CD4-positive, CD25-positive, alpha-beta regulatory T cell (primary cell): ENCODE results near the gene EHD4. TPM values are rescaled to one million over a fixed set of nuclear protein-coding genes. Genes with fewer than 3 reads are reported as not detected.

Experiments
- ATAC-seq, 2 donors: fragments of 150-1000 bp; cut with Tn5 transposase; one replicate each; pipeline ENCODE4 v1.10.0; 2021; ENCODE audit warnings: low read depth in 2 of 2, moderate number of reproducible peaks in 2 of 2, moderate library complexity in 1 of 2
- DNase-seq, 3 donors: peaks; one replicate each; pipeline versions ENCODE4 v3.0.0 to v3.0.0-alpha.2; 2012 to 2022; ENCODE audit warnings: mixed read lengths in 1 of 3
- H3K27ac ChIP-seq: one replicate; pipeline ENCODE4 v1.7.0; 2013; ENCODE audit warnings: mild to moderate bottlenecking, low read length; ENCODE audit not compliant: insufficient read depth, poor library complexity, severe bottlenecking
- H3K27me3 ChIP-seq: one replicate; pipeline ENCODE4 v1.7.0; 2013; ENCODE audit warnings: low read length; ENCODE audit not compliant: control insufficient read depth, insufficient read depth
- H3K36me3 ChIP-seq: one replicate; pipeline ENCODE4 v1.7.0; 2013; ENCODE audit warnings: mild to moderate bottlenecking, low read length, moderate library complexity; ENCODE audit not compliant: control insufficient read depth, insufficient read depth
- H3K4me1 ChIP-seq: 2 replicates; pipeline ENCODE4 v1.7.0; 2013; ENCODE audit warnings: mild to moderate bottlenecking, low read length; ENCODE audit not compliant: insufficient read depth, control insufficient read depth, poor library complexity, severe bottlenecking
- H3K4me3 ChIP-seq: one replicate; pipeline ENCODE4 v1.7.0; 2013; ENCODE audit warnings: low read depth, mild to moderate bottlenecking, low read length, moderate library complexity
- H3K9me3 ChIP-seq, 2 experiments: 1 replicate in 1 of 2; 2 replicates in 1 of 2; pipeline ENCODE4 v1.7.0; 2013; ENCODE audit warnings: low read length in 2 of 2, mild to moderate bottlenecking in 1 of 2, moderate library complexity in 1 of 2; ENCODE audit not compliant: control insufficient read depth in 2 of 2
- H3K27ac Mint-ChIP-seq, 3 donors: one replicate each; pipeline ENCODE4 v1.8.0; 2020 to 2022; ENCODE audit warnings: mild to moderate bottlenecking in 3 of 3, mixed read lengths in 3 of 3, moderate library complexity in 2 of 3
- H3K27me3 Mint-ChIP-seq: one replicate; pipeline ENCODE4 v1.8.0; 2022; ENCODE audit warnings: mild to moderate bottlenecking, mixed read lengths
- H3K36me3 Mint-ChIP-seq: one replicate; pipeline ENCODE4 v1.8.0; 2020; ENCODE audit warnings: mixed read lengths
- H3K4me1 Mint-ChIP-seq, 4 donors: one replicate each; pipeline ENCODE4 v1.8.0; 2020 to 2022; ENCODE audit warnings: mixed read lengths in 4 of 4, mild to moderate bottlenecking in 1 of 4
- H3K4me3 Mint-ChIP-seq, 4 donors: one replicate each; pipeline ENCODE4 v1.8.0; 2020 to 2022; ENCODE audit warnings: mild to moderate bottlenecking in 4 of 4, mixed read lengths in 4 of 4, moderate library complexity in 3 of 4
- H3K9me3 Mint-ChIP-seq, 7 donors: one replicate each; pipeline ENCODE4 v1.8.0; 2020 to 2022; ENCODE audit warnings: mixed read lengths in 7 of 7, mild to moderate bottlenecking in 3 of 7, moderate library complexity in 2 of 7
- polyA plus RNA-seq, 4 donors: library from polyadenylated mRNA; unstranded; fragments of 300-500 nt; fragmentation: Illumina TruSeq; gene quantifications; one replicate each; pipeline ENCODE4 v1.2.3, GENCODE V29; 2021
- total RNA-seq: library from RNA; stranded (reverse); gene quantifications from one replicate; pipeline ENCODE4 v1.2.3, GENCODE V29; 2022

The EHD4 gene
- total and polyA plus RNA-seq, 5 donors from 2014 or later, result 9.3 to 57.8 (median 13.8) TPM

DNA sequence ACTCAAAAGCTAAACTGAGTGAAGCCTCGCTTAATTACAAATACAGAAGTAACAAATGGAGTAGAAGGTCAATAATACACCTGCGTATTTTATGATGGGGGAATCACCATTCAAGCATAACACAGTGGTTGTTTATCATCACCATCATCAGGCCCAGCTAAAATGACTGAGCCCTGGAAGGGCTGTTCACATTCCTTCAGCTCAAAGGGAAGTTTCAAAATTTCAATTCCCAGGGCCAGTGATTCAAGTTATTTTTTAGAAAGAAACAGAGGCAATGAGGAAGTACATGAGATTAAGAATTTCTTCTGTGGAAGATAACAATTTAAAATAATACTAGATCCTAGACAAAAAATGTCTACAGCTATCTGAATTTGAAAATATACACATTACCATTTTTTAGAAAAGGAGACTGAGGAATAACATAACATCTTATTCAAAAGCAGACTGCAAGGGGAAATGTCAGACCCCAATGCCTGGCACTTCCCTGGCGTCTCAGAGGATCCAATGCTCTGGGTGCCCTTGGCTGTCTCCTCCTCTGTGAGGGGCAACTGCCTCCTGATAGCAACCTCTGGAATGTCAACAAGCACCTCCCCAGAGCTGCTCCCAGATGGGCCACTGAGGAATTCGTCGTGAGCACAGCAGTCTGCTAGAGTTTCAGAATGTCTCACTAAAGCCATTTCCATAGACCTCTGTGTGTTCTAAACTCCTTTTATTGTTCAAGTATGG lies 22.8 kb downstream of the EHD4 start:
- DNase-seq, result no peak
- peaks cover 0 to 10% (median 5%) of the 10 kb centered on the region in 4 donors for H3K4me1 Mint-ChIP-seq
- ATAC-seq, result no peak
- Histone ChIP-seq H3K4me1 (no peaks in the 10 kb centered on the region), H3K27me3 (no peaks in the 10 kb centered on the region), H3K27ac (no peak overlapping the region), H3K9me3 (no peaks in the 10 kb centered on the region), H3K36me3 (peaks cover 32% of the 10 kb centered on the region), H3K4me3 (no peak overlapping the region)
- H3K36me3 Mint-ChIP-seq, result peaks cover 10% of the 10 kb centered on the region
- H3K27ac Mint-ChIP-seq, result no peak overlapping the region
- H3K27me3 Mint-ChIP-seq, result no peaks in the 10 kb centered on the region
- H3K9me3 Mint-ChIP-seq, result no peaks in the 10 kb centered on the region
- no peak overlapping the region for H3K4me3 Mint-ChIP-seq

DNA sequence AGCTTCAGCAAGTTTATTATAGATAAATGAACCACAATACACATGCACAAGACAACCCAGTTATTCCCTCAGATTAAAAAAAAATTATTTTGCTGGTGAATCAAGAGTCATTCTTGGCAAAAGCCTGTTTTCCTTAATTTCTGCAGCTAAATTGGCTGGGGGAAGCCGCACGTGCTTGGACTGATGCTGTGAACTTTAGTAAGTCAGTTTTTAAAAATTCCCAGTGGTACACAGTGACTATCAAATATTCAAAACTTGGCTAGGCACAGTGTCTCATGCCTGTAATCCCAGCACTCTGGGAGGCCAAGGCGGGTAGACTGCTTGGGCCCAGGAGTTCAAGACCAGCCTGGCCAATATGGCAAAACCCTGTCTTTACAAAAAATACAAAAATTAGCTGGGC lies 23.9 kb downstream of the EHD4 start:
- no peaks in the 10 kb centered on the region for H3K27me3 ChIP-seq
- no peaks in the 10 kb centered on the region for H3K4me1 ChIP-seq
- Mint-ChIP-seq H3K27ac (no peak overlapping the region), H3K4me1 (peaks cover 0 to 10% (median 5%) of the 10 kb centered on the region in 4 donors), H3K9me3 (no peaks in the 10 kb centered on the region), H3K27me3 (no peaks in the 10 kb centered on the region), H3K4me3 (no peak overlapping the region), H3K36me3 (peaks cover 10% of the 10 kb centered on the region)
- H3K4me3 ChIP-seq, result no peak overlapping the region
- DNase-seq (no peak), ATAC-seq (no peak)
- H3K36me3 ChIP-seq, result peaks cover 28% of the 10 kb centered on the region
- H3K27ac ChIP-seq, result no peak overlapping the region
- no peaks in the 10 kb centered on the region for H3K9me3 ChIP-seq

DNA sequence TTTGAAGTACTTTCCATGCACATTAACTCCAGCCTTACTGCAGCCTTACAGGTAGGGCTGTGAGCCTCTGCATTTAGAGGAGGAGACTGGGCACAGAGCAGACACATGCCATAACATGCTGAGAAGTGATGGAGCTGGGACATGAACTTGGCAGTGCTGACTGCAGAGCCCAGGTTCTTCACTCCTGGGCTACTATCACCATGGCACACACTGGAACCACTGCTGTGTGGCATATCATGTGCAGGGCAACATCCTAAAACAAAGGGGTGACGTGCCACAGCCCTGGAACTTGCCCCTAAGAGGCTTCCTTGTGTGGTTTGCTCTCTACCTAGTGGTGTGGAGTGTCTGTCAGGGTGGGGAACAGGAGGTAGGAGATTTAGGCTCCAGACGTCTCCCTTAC lies 25.4 kb downstream of the EHD4 start:
- Histone ChIP-seq H3K4me1 (no peaks in the 10 kb centered on the region), H3K27ac (no peak overlapping the region), H3K9me3 (no peaks in the 10 kb centered on the region), H3K27me3 (no peaks in the 10 kb centered on the region), H3K4me3 (no peak overlapping the region), H3K36me3 (peaks cover 23% of the 10 kb centered on the region)
- Mint-ChIP-seq H3K9me3 (no peaks in the 10 kb centered on the region), H3K27ac (peak overlapping the region in 1 of 3 donors; percentile 49), H3K4me1 (peaks cover 0 to 13% (median 6%) of the 10 kb centered on the region in 4 donors), H3K36me3 (peaks cover 11% of the 10 kb centered on the region), H3K4me3 (peak overlapping the region in 1 of 4 donors; percentile 51), H3K27me3 (no peaks in the 10 kb centered on the region)
- DNase-seq (no peak), ATAC-seq (no peak)

DNA sequence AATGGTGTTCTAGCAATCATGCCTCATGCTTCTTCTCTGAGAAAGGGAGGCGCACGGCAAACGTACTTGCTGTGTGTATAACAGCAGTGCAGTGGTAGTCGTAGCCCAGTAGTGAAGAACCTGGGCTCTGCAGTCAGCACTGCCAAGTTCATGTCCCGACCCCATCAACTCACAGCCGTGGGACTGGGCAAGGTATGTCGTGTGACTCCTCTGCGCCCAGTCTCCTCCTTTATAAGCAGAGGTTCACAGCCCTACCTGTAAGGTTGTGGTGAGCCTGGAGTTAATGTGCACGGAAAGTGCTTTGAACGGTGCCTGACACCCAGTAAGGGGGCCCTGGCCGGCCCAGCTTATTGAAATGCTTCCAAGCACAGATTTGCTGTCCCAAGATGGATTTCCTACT lies 26.6 kb downstream of the EHD4 start:
- Histone ChIP-seq H3K4me1 (peaks cover 3% of the 10 kb centered on the region), H3K27ac (no peak overlapping the region), H3K36me3 (peaks cover 22% of the 10 kb centered on the region), H3K4me3 (no peak overlapping the region), H3K9me3 (no peaks in the 10 kb centered on the region), H3K27me3 (no peaks in the 10 kb centered on the region)
- Mint-ChIP-seq H3K4me3 (no peak overlapping the region), H3K27me3 (no peaks in the 10 kb centered on the region), H3K4me1 (peaks cover 0 to 17% (median 12%) of the 10 kb centered on the region in 4 donors), H3K36me3 (peaks cover 12% of the 10 kb centered on the region), H3K9me3 (no peaks in the 10 kb centered on the region), H3K27ac (peak overlapping the region in 2 of 3 donors; percentile 25 to 64)
- no peak for ATAC-seq
- no peak for DNase-seq

DNA sequence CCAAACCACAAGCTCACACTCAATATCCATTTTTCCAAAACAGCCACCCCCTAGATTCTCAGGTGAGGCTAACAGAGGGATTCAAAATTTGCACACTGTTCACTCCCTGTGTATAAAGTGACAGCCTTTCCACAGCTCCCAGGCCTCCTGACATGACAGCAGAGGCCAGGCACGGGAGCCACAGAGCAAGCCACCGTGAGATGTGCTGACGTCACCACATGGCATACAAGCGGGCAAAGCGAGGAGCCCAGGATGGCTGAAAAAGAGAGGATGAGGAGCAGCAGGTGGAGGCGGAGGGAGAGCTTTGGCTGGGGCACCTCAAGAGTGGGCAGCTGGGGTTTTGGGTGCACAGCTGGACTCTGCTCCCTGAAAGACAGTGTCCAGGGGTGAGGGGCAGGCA lies 27.1 kb downstream of the EHD4 start:
- H3K4me3 Mint-ChIP-seq, result no peak overlapping the region
- H3K27me3 ChIP-seq, result no peaks in the 10 kb centered on the region
- no peaks in the 10 kb centered on the region for H3K27me3 Mint-ChIP-seq
- peaks cover 0 to 18% (median 15%) of the 10 kb centered on the region in 4 donors for H3K4me1 Mint-ChIP-seq
- H3K27ac ChIP-seq, result no peak overlapping the region
- H3K4me3 ChIP-seq, result no peak overlapping the region
- ATAC-seq (no peak), DNase-seq (no peak)
- H3K4me1 ChIP-seq, result peaks cover 8% of the 10 kb centered on the region
- H3K9me3 ChIP-seq, result no peaks in the 10 kb centered on the region
- peaks cover 19% of the 10 kb centered on the region for H3K36me3 ChIP-seq
- peaks cover 13% of the 10 kb centered on the region for H3K36me3 Mint-ChIP-seq
- H3K27ac Mint-ChIP-seq, result peak overlapping the region in 1 of 3 donors; percentile 64
- no peaks in the 10 kb centered on the region for H3K9me3 Mint-ChIP-seq

DNA sequence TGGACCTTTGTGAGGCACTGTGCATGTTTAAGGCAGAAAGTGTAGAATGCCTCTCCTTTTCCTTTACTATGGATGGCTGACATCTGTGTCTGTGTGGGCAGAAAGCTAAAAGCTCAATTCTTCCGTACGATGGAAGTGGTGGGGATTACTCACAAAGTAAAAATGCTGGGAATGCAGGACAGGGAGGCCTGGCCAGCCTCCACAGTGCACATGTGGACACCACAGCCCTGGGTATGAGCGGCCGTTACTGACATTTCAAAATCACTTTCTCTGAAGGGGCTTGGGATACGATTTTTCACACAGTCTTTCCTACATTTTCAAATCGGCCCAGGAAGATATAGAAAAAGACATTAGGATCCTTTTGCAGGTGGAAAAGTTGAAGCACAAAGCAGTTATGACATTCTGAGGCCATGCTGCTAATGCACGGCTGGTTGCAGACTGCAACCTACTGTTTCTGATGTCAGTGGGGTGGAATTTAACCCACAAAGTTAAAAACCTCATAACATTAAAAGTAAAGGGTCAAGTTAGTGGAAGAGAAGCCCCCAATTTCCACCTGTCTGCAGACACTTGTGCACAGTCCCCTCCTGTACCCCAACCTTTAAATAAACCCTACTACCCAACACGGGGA lies 27.9 kb downstream of the EHD4 start:
- Histone ChIP-seq H3K36me3 (peaks cover 14% of the 10 kb centered on the region), H3K4me1 (peaks cover 11% of the 10 kb centered on the region), H3K27me3 (no peaks in the 10 kb centered on the region), H3K4me3 (no peak overlapping the region), H3K9me3 (no peaks in the 10 kb centered on the region), H3K27ac (no peak overlapping the region)
- peak overlapping the region in 2 of 3 donors; percentile 32 to 75 for H3K27ac Mint-ChIP-seq
- H3K9me3 Mint-ChIP-seq, result no peaks in the 10 kb centered on the region
- peaks cover 13% of the 10 kb centered on the region for H3K36me3 Mint-ChIP-seq
- no peak overlapping the region for H3K4me3 Mint-ChIP-seq
- ATAC-seq (no peak), DNase-seq (no peak)
- no peaks in the 10 kb centered on the region for H3K27me3 Mint-ChIP-seq
- peaks cover 0 to 20% (median 15%) of the 10 kb centered on the region in 4 donors for H3K4me1 Mint-ChIP-seq

DNA sequence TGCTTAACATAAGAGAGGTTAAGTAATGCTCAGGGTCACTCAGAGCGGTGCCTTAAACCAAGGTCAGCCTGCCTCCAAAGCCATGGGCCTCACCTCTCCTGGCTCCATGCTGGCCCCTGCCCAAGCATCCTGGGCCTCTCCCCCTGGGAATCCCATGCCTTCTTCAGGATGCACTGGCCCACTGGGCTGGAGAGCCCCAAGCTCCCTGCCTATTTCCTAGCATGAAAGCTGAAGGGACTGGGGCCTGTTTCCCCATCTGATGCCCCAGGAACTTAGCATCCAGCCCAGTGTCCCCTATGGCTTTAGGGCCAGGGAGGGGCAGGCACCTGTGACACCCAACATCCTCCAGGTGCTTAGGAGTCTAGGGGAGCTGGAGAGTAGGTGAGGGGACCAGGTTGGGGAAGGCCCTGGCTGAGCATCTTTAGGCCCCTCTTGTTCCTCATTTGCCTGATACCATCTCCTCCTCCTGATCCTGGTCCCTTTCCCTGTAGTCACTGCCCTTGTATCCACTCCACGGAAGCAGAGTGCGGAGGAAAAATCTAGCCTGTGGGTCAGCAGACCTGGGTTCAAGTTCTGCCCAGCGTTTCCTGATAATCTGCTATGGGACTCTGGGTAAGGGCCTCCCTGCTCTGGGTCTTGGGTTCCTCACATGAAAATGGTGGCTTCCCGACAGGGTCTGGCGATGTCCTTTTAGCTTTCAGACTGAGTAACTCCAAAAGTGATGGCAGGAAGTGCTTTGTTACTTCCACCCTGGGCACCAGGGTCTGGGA lies 28.6 kb downstream of the EHD4 start:
- Histone ChIP-seq H3K4me1 (peaks cover 11% of the 10 kb centered on the region), H3K27ac (no peak overlapping the region), H3K27me3 (no peaks in the 10 kb centered on the region), H3K4me3 (no peak overlapping the region), H3K9me3 (no peaks in the 10 kb centered on the region), H3K36me3 (peaks cover 14% of the 10 kb centered on the region)
- DNase-seq (no peak), ATAC-seq (no peak)
- H3K4me1 Mint-ChIP-seq, result peaks cover 0 to 22% (median 17%) of the 10 kb centered on the region in 4 donors
- H3K4me3 Mint-ChIP-seq, result no peak overlapping the region
- no peaks in the 10 kb centered on the region for H3K9me3 Mint-ChIP-seq
- H3K36me3 Mint-ChIP-seq, result peaks cover 13% of the 10 kb centered on the region
- peak overlapping the region; percentile 56 to 75 (median 64) for H3K27ac Mint-ChIP-seq
- H3K27me3 Mint-ChIP-seq, result no peaks in the 10 kb centered on the region
